ENCODE measurements around the gene TTYH1.

The TTYH1 gene

GRCh38 chr19:54456423-54457373 is 41.4 kb downstream of the TTYH1 start:
- no peak overlapping the region for H3K4me3 ChIP-seq (ENCODE audit: control insufficient read depth, low read depth, low read length)
- TF ChIP-seq, protein P1, sequence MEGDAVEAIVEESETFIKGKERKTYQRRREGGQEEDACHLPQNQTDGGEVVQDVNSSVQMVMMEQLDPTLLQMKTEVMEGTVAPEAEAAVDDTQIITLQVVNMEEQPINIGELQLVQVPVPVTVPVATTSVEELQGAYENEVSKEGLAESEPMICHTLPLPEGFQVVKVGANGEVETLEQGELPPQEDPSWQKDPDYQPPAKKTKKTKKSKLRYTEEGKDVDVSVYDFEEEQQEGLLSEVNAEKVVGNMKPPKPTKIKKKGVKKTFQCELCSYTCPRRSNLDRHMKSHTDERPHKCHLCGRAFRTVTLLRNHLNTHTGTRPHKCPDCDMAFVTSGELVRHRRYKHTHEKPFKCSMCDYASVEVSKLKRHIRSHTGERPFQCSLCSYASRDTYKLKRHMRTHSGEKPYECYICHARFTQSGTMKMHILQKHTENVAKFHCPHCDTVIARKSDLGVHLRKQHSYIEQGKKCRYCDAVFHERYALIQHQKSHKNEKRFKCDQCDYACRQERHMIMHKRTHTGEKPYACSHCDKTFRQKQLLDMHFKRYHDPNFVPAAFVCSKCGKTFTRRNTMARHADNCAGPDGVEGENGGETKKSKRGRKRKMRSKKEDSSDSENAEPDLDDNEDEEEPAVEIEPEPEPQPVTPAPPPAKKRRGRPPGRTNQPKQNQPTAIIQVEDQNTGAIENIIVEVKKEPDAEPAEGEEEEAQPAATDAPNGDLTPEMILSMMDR (conservative IDR thresholded peaks at IDR 0.05; ENCODE audit: control insufficient read depth, insufficient read depth, low read depth, low read length) = no peak
- no peak for DNase-seq (ENCODE audit: low read depth)

- no peak overlapping the region for H3K4me3 ChIP-seq (ENCODE audit: control insufficient read depth, low read depth, low read length)
- no peak for DNase-seq (ENCODE audit: low read depth)
- TF ChIP-seq, protein P1 (conservative IDR thresholded peaks at IDR 0.05; ENCODE audit: control insufficient read depth, insufficient read depth, low read depth, low read length) = no peak
These were observed 42.7 kb downstream of the TTYH1 start for GRCh38 chr19:54457773-54458647.

GRCh38 chr19:54458648-54459281 is 43.5 kb downstream of the TTYH1 start:
- TF ChIP-seq, protein P1 (conservative IDR thresholded peaks at IDR 0.05; ENCODE audit: control insufficient read depth, insufficient read depth, low read depth, low read length) = no peak
- DNase-seq (ENCODE audit: low read depth) = no peak

GRCh38 chr19:54459282-54460229 is 44.3 kb downstream of the TTYH1 start:
- DNase-seq (ENCODE audit: low read depth) = no peak
- TF ChIP-seq, protein P1 (conservative IDR thresholded peaks at IDR 0.05; ENCODE audit: control insufficient read depth, insufficient read depth, low read depth, low read length) = no peak
- no peak overlapping the region for H3K4me3 ChIP-seq (ENCODE audit: control insufficient read depth, low read depth, low read length)

More at GRCh38 chr19:54458648-54459281, 43.5 kb downstream of the TTYH1 start:
- H3K4me3 ChIP-seq (ENCODE audit: control insufficient read depth, low read depth, low read length) = no peak overlapping the region

GRCh38 chr19:54460230-54461005 is 45.2 kb downstream of the TTYH1 start:
- H3K4me3 ChIP-seq (ENCODE audit: control insufficient read depth, low read depth, low read length) = no peak overlapping the region
- no peak for DNase-seq (ENCODE audit: low read depth)
- TF ChIP-seq, protein P1 (conservative IDR thresholded peaks at IDR 0.05; ENCODE audit: control insufficient read depth, insufficient read depth, low read depth, low read length) = no peak
